Gastrocnemius medialis (tissue), 4 donors: Measurements from ENCODE around the gene SLC36A2.

Experiments
- CTCF ChIP-seq, 5 experiments: fragments of 450-650 bp in 3 of 5; fragments of 200-600 bp in 2 of 5; sonication (generic) in 2 of 5; IDR thresholded peaks in 4 of 5; conservative IDR thresholded peaks in 1 of 5; 1 replicate in 4 of 5; 2 replicates in 1 of 5; pipeline ENCODE4 v1.5.1; 2016 to 2019; ENCODE audit warnings: antibody characterized with exemption in 5 of 5, mild to moderate bottlenecking in 3 of 5, moderate library complexity in 3 of 5
- POLR2A ChIP-seq, 2 donors: fragments of 450-650 bp; IDR thresholded peaks; one replicate each; pipeline ENCODE4 v1.6.1; 2017; ENCODE audit warnings: antibody characterized with exemption in 2 of 2, mild to moderate bottlenecking in 2 of 2, moderate library complexity in 2 of 2

DNA sequence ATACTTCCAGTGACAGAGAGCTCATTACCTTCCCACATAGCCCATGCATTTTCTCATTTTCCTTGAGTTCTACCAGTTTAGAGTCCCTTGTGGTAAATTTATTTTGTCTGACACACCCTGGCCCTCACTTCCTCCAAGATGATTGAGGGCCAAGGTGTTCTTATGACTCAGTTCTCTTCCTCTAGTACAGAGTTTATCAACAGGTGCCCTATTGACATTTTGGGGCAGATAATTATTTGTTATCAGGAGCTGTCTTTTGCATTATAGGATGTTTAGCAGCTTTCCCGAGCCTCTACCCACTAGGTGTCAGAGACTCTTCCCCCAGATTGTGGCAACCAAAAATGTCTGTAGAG, 50.9 kb downstream of the SLC36A2 start:
- no peak for TF ChIP-seq CTCF (IDR thresholded peaks at IDR 0.05 in 4 of 5, conservative IDR thresholded peaks at IDR 0.05 in 1 of 5)
- no peak for TF ChIP-seq POLR2A (IDR thresholded peaks at IDR 0.05)
